HepG2 (cell line): ENCODE measurements around the gene SPP1. TPM values are rescaled to one million over a fixed set of nuclear protein-coding genes. Genes with fewer than 3 reads are reported as not detected.
A peak's percentile ranks its signal among the peaks of the same experiment; 100 is the strongest.

Source experiments
- ATAC-seq: fragments of 200-7000 bp; cut with Tn5 transposase; 3 replicates; pipeline ENCODE4 v1.9.1; 2020; ENCODE audit warnings: mild to moderate bottlenecking, moderate library complexity
- BruUV-seq: library from RNA; stranded (reverse); fragments of 400-500 nt; replicated peaks from 2 replicates; lab custom pipeline; 2021; lab: Mats Ljungman, UMichigan
- CTCF ChIA-PET: fragments of 300-600 bp; formaldehyde crosslinking; extraction: SDS; loops from one replicate; lab custom pipeline; 2021; ENCODE audit warnings: low total read pairs, inconsistent platforms, low intra/inter-chr PET ratio; lab: Yijun Ruan, JAX
- POLR2A ChIA-PET: fragments of 350-600 bp; sonication (Branson Sonifier 250); formaldehyde crosslinking; loops from one replicate; lab custom pipeline; 2020; ENCODE audit warnings: antibody characterized with exemption, inconsistent platforms; lab: Yijun Ruan, JAX
- DNase-seq: peaks from one replicate; pipeline ENCODE4 v3.0.0-alpha.2; 2015; ENCODE audit warnings: low spot score
- FAIRE-seq: peaks from 3 replicates; lab custom pipeline; 2011; peaks lifted over from hg19 to GRCh38; lab: Jason Lieb, UNC
- H2AFZ ChIP-seq: one replicate; pipeline ENCODE4 v1.6.1; 2011; ENCODE audit warnings: low read length, inconsistent platforms
- H3K27ac ChIP-seq: fragments of 300-600 bp; 3 replicates; pipeline ENCODE4 v1.8.0; 2011; ENCODE audit warnings: mixed run types, mild to moderate bottlenecking, mixed read lengths, low read length, inconsistent platforms; ENCODE audit not compliant: insufficient read depth; ENCODE audit errors: extremely low read length
- H3K27me3 ChIP-seq, 2 experiments: fragments of 200-600 bp in 1 of 2; 2 replicates in 1 of 2; 3 replicates in 1 of 2; pipeline versions ENCODE4 v1.6.0 to v1.8.0; 2011; ENCODE audit warnings: low read length in 2 of 2, mild to moderate bottlenecking in 2 of 2, moderate library complexity in 2 of 2, inconsistent platforms in 1 of 2; ENCODE audit not compliant: insufficient read depth in 2 of 2, control insufficient read depth in 1 of 2
- H3K36me3 ChIP-seq, 2 experiments: fragments of 200-600 bp in 1 of 2; replicated peaks in 1 of 2; 2 replicates in 1 of 2; 3 replicates in 1 of 2; pipeline versions ENCODE4 v1.5.1 to v1.8.0; 2011; ENCODE audit warnings: low read length in 2 of 2, inconsistent platforms in 1 of 2; ENCODE audit not compliant: insufficient read depth in 2 of 2, control insufficient read depth in 1 of 2
- H3K4me1 ChIP-seq: 2 replicates; pipeline ENCODE4 v1.5.1; 2012; ENCODE audit warnings: low read length, inconsistent platforms; ENCODE audit not compliant: insufficient read depth
- H3K4me2 ChIP-seq: 2 replicates; pipeline ENCODE4 v1.6.0; 2011; ENCODE audit warnings: low read depth, low read length, inconsistent platforms
- H3K4me3 ChIP-seq, 3 experiments: fragments of 200-600 bp in 1 of 3; sonication (generic), shearing (Covaris generic) in 1 of 3; replicated peaks in 1 of 3; 2 replicates each; pipeline ENCODE4 v1.5.1; 2011 to 2016; ENCODE audit warnings: low read length in 3 of 3, inconsistent platforms in 2 of 3, low read depth in 2 of 3, mild to moderate bottlenecking in 2 of 3, control low read depth in 1 of 3, mixed read lengths in 1 of 3; ENCODE audit not compliant: insufficient read depth in 1 of 3
- H3K79me2 ChIP-seq: one replicate; pipeline ENCODE4 v1.6.1; 2011; ENCODE audit warnings: low read length, inconsistent platforms; ENCODE audit not compliant: insufficient read depth
- H3K9ac ChIP-seq: 2 replicates; pipeline ENCODE4 v1.6.0; 2011; ENCODE audit warnings: mild to moderate bottlenecking, low read depth, low read length, inconsistent platforms; ENCODE audit not compliant: insufficient read depth
- H3K9me3 ChIP-seq: 2 replicates; pipeline ENCODE4 v1.5.1; 2012; ENCODE audit warnings: mild to moderate bottlenecking, low read length
- H4K20me1 ChIP-seq: 2 replicates; pipeline ENCODE4 v1.6.0; 2011; ENCODE audit warnings: inconsistent platforms, mild to moderate bottlenecking, low read length, moderate library complexity; ENCODE audit not compliant: insufficient read depth
- BCLAF1 ChIP-seq: fragments of 450-650 bp; IDR thresholded peaks from 2 replicates; pipeline ENCODE4 v1.6.1; 2017; ENCODE audit warnings: mild to moderate bottlenecking
- CSRNP2 ChIP-seq: sonication (generic); formaldehyde crosslinking; conservative IDR thresholded peaks from 2 replicates; pipeline ENCODE4 v1.8.0; 2022; ENCODE audit warnings: low read depth, missing genetic modification reagents
- FOSL2 ChIP-seq: sonication (generic); formaldehyde crosslinking; IDR thresholded peaks from 2 replicates; pipeline ENCODE4 v1.4.0; 2020; ENCODE audit warnings: missing genetic modification reagents
- FOXP1 ChIP-seq, 2 experiments: fragments of 450-650 bp in 1 of 2; IDR thresholded peaks; 2 replicates each; pipeline ENCODE4 v1.6.1; 2017 to 2018; ENCODE audit warnings: antibody characterized with exemption in 1 of 2
- RBAK ChIP-seq: sonication (generic); formaldehyde crosslinking; IDR thresholded peaks from 2 replicates; pipeline ENCODE4 v1.5.1; 2020; ENCODE audit warnings: mild to moderate bottlenecking, missing genetic modification reagents
- TBL1XR1 ChIP-seq: fragments of 150-350 bp; IDR thresholded peaks from 2 replicates; pipeline ENCODE4 v1.6.1; 2014; ENCODE audit warnings: borderline replicate concordance, low read length; ENCODE audit not compliant: partially characterized antibody
- TGIF2 ChIP-seq: IDR thresholded peaks from 2 replicates; pipeline ENCODE4 v1.6.1; 2016; ENCODE audit warnings: control low read depth, missing compliant biosample characterization
- ZBTB37 ChIP-seq: sonication (generic); formaldehyde crosslinking; IDR thresholded peaks from 2 replicates; pipeline ENCODE4 v1.4.0; 2020; ENCODE audit warnings: mild to moderate bottlenecking, missing genetic modification reagents
- WGBS: methylation state at CpG from one replicate; pipeline ENCODE4 v1.1.6; 2017; ENCODE audit warnings: low lambda C conversion rate; 5-methylcytosine and 5-hydroxymethylcytosine counted together
- in situ Hi-C: cut with HindIII; loops from 2 replicates; pipeline ENCODE4 v1.10.0; 2017; ENCODE audit warnings: low pct_unique_long_range_greater_than_20kb; ENCODE audit not compliant: extremely low pct_ligation_motif_present
- intact Hi-C: fragments of 100-400 bp; cut with micrococcal nuclease; formaldehyde crosslinking; loops from one replicate; pipeline ENCODE4 v1.10.0; 2022; ENCODE audit not compliant: unreplicated experiment
- polyA plus RNA-seq, 8 experiments: library from polyadenylated mRNA; depleted of rRNA in 3 of 8; stranded (reverse) in 7 of 8; unstranded in 1 of 8; fragments of >200 nt; fragmentation: Illumina TruSeq in 4 of 8; extraction: Trizol in 4 of 8; gene quantifications; 2 replicates each; pipeline versions ENCODE4 v1.2.1 to v1.2.3, GENCODE V29; 2011 to 2016; ENCODE audit warnings: low read depth in 4 of 8, missing spikeins in 1 of 8, mixed read lengths in 1 of 8; ENCODE audit not compliant: insufficient read depth in 1 of 8
- total RNA-seq, 5 experiments: library from RNA; depleted of rRNA; stranded (reverse); fragments of >200 nt; fragmentation: Illumina TruSeq; extraction: Trizol; gene quantifications; 2 replicates each; pipeline ENCODE4 v1.2.3, GENCODE V29; 2016; ENCODE audit warnings: low read depth in 1 of 5

Gene SPP1
- total and polyA plus RNA-seq, 2 of the 13 experiments (the other 11 are each of a cell fraction or from before 2014, with no cell fraction given): 682 to 788 TPM

DNA sequence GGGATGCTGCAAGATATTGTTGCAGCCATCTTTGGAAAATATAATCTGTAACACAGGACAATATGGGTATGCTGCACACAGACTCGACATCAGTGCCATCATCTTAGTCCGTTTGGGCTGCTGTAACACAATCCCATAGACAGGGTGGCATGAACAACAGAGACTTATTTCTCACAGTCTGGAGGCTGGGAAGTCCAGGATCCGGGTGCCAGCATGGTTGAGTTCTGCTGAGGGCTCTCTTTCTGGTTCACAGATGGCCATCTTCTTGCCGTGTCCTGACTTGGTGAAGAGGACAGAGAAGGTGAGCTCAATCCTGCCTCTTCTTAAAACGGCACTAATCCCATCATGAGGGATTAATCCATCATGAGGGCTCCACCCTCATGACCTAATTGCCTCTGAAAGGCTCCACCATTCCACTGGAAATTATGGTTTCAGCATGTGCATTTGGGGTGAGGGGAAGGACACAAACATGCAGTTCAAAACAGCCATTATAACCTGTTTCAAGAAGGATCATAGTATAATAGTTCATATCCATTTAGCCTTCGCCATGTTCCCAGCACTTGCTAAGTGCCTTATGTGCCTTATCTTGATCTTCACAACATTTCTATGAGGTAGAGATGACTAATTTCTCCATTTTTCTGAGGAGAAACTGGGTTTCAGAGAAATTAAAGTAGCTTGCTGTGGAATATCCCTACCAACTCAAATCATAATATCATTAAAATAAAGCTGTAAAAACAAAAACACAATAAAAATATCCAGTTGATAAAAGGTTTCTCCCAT lies 27.9 kb upstream of the SPP1 start (continued):
- TF ChIP-seq BCLAF1: no peak
- no peak for TF ChIP-seq ZBTB37 (CRISPR knock-in tag)
- no peak for TF ChIP-seq RBAK (CRISPR knock-in tag)
- no peak for TF ChIP-seq FOXP1 (IDR thresholded peaks at IDR 0.05)
- TF ChIP-seq FOXP1 (CRISPR knock-in tag; IDR thresholded peaks at IDR 0.05): no peak
- no peak for TF ChIP-seq TGIF2 (CRISPR knock-in tag)
- TF ChIP-seq TBL1XR1: no peak

DNA sequence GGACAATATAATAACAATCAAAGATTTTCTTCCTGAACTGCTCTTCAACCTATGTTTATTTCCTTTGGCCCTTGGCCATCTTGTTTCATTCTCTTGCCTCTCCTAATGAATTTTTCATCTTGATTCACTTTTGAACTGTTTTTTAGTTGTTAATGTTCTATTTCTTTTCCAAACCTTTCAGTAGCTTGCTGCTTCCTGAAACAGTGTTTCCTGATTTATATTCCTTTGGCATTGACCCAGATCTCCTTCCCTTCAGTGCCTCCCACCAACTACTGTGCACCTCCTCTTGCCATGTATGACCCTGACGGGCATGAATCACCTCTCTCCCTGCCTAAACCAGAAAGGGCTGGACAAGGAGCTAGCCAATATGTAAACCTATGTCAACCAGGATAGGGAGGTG lies 25.6 kb upstream of the SPP1 start:
- Histone ChIP-seq H3K27me3 (no peaks in the 10 kb centered on the region), H3K4me3 (no peak overlapping the region), H3K4me2 (no peak overlapping the region), H3K9ac (no peak overlapping the region), H4K20me1 (no peaks in the 10 kb centered on the region), H3K9me3 (no peaks in the 10 kb centered on the region), H3K36me3 (no peaks in the 10 kb centered on the region), H3K4me1 (peaks cover 14% of the 10 kb centered on the region), H2AFZ (no peak overlapping the region), H3K27ac (no peak overlapping the region), H3K79me2 (no peaks in the 10 kb centered on the region)
- CTCF ChIA-PET: no interaction called here
- in situ Hi-C loops (no loop called here), intact Hi-C loops (loop anchor here (5.0 kb wide), 1 partner anchor 38 kb away; no protein-coding TSS in a partner anchor)
- no peak for DNase-seq
- no peak for TF ChIP-seq CSRNP2 (CRISPR knock-in tag)
- TF ChIP-seq FOSL2: 0 out of 2 replicates have a peak, but pooled peaks have one; percentile 16
- no peak for ATAC-seq
- BruUV-seq: no TSS peak
- no peak for FAIRE-seq
- POLR2A ChIA-PET: no interaction called here
- WGBS: 89% methylated on average over 1 of the region's 1 CpG
